D341Med (cell line): ENCODE results near the gene EXO1.
"Not testable (repeated sequence)": the region's sequence is repeated elsewhere in the genome, so short reads cannot be mapped to it uniquely, and the experiment has no call there.

Source experiments
- DNase-seq: peaks from one replicate; pipeline ENCODE4 v3.0.0; 2012; ENCODE audit warnings: low spot score

EXO1 gene

GRCh38 chr1:241837416-241837815 is 10.6 kb upstream of the EXO1 start:
- no peak for DNase-seq

- DNase-seq: no peak
Measured at GRCh38 chr1:241837901-241838300, 10.1 kb upstream of the EXO1 start.

GRCh38 chr1:241838897-241839296 is 9.1 kb upstream of the EXO1 start:
- no peak for DNase-seq

- DNase-seq: no peak
Measured at GRCh38 chr1:241839369-241839979, 8.5 kb upstream of the EXO1 start.

- DNase-seq: no peak
Measured at GRCh38 chr1:241840164-241840563, 7.8 kb upstream of the EXO1 start.

- DNase-seq: no peak
Measured at GRCh38 chr1:241841691-241842090, 6.3 kb upstream of the EXO1 start.

- DNase-seq: no peak
Measured at GRCh38 chr1:241842565-241842964, 5.4 kb upstream of the EXO1 start.

- no peak for DNase-seq
Measured at GRCh38 chr1:241844593-241844992, 3.4 kb upstream of the EXO1 start.

GRCh38 chr1:241846375-241846774 is 1.6 kb upstream of the EXO1 start:
- no peak for DNase-seq

- no peak for DNase-seq
Measured at GRCh38 chr1:241846862-241847539, 1.0 kb upstream of the EXO1 start.

- no peak for DNase-seq
Measured at GRCh38 chr1:241847540-241847795, 536 bp upstream of the EXO1 start.

- DNase-seq: no peak
Measured at GRCh38 chr1:241848686-241849344, 811 bp downstream of the EXO1 start.

- no peak for DNase-seq
Measured at GRCh38 chr1:241849345-241849695, 1.3 kb downstream of the EXO1 start.

- DNase-seq: not testable (repeated sequence)
Measured at GRCh38 chr1:241855545-241856140, 7.6 kb downstream of the EXO1 start.

- DNase-seq: no peak
Measured at GRCh38 chr1:241857131-241857530, 9.1 kb downstream of the EXO1 start.

- no peak for DNase-seq
Measured at GRCh38 chr1:241860922-241861321, 12.9 kb downstream of the EXO1 start.

- DNase-seq: no peak
Measured at GRCh38 chr1:241869022-241869421, 21.0 kb downstream of the EXO1 start.

GRCh38 chr1:241870336-241870735 is 22.3 kb downstream of the EXO1 start:
- DNase-seq: no peak

GRCh38 chr1:241870746-241871430 is 22.9 kb downstream of the EXO1 start:
- no peak for DNase-seq

- DNase-seq: no peak
Measured at GRCh38 chr1:241881440-241881839, 33.4 kb downstream of the EXO1 start.

- no peak for DNase-seq
Measured at GRCh38 chr1:241883159-241883558, 35.2 kb downstream of the EXO1 start.

GRCh38 chr1:241888232-241888631 is 40.2 kb downstream of the EXO1 start:
- DNase-seq: no peak

GRCh38 chr1:241891296-241891695 is 43.3 kb downstream of the EXO1 start:
- DNase-seq: no peak
